ENCODE data around the gene RBMS1.

DNA sequence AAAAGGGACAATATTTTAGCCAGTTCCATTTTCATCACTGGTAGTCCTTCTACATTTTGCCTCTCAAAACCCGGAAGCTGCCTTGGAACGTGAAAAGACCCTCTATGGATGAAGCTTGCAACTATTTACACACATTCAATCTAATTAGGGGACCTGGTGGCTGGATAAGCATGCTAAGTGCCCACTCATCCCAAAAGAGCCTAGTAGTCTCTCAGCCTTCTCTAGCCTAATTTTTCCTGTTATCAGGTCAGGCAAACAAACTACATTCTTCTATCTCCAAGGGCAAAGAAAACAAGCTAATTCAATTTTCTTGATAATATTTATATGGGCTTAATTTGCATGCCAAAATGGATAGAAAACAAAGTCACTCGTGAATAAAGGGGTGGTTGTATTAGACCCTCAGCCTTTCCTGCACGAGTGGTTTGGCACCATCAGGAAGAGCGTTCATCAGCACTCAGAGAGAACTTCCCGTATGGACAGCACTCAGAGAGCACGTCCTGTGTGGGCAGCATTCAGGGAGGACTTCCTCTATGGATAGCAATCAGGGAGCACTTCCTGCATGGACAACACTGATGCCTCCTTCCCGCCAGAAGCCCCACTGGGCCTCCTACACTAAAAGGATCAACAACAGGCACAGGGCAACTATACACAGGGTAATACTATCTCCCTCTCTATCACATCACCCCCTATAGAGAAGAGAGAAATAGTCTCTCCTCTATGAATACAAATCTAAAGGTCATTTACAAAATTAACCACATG is 122.2 kb downstream of the RBMS1 start:
- TF ChIP-seq ZNF776 (CRISPR knock-in tag; IDR thresholded peaks at IDR 0.05) (no peak), ZNF558 (CRISPR knock-in tag; IDR thresholded peaks at IDR 0.05; ENCODE audit: borderline replicate concordance) (no peak), ZNF788 (CRISPR knock-in tag; IDR thresholded peaks at IDR 0.05; ENCODE audit: borderline replicate concordance) (no peak), EZH2 (conservative IDR thresholded peaks at IDR 0.05; ENCODE audit: low read depth, low read length) (no peak), POLR2A (IDR thresholded peaks at IDR 0.05; ENCODE audit: insufficient read depth in 1 of 2, low read depth in 2 of 2, low read length in 2 of 2) (no peak), FOSL2 (CRISPR knock-in tag; IDR thresholded peaks at IDR 0.05) (no peak), CEBPB (IDR thresholded peaks at IDR 0.05; ENCODE audit: borderline replicate concordance, low read depth, low read length) (no peak)
- TF ChIP-seq, protein P1, sequence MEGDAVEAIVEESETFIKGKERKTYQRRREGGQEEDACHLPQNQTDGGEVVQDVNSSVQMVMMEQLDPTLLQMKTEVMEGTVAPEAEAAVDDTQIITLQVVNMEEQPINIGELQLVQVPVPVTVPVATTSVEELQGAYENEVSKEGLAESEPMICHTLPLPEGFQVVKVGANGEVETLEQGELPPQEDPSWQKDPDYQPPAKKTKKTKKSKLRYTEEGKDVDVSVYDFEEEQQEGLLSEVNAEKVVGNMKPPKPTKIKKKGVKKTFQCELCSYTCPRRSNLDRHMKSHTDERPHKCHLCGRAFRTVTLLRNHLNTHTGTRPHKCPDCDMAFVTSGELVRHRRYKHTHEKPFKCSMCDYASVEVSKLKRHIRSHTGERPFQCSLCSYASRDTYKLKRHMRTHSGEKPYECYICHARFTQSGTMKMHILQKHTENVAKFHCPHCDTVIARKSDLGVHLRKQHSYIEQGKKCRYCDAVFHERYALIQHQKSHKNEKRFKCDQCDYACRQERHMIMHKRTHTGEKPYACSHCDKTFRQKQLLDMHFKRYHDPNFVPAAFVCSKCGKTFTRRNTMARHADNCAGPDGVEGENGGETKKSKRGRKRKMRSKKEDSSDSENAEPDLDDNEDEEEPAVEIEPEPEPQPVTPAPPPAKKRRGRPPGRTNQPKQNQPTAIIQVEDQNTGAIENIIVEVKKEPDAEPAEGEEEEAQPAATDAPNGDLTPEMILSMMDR (CRISPR knock-in tag; IDR thresholded peaks at IDR 0.05) = no peak

Measured in HepG2 (cell line).